SK-N-SH (cell line): ENCODE results near the gene CDH16. TPM values are rescaled to one million over a fixed set of nuclear protein-coding genes. Genes with fewer than 3 reads are reported as not detected.

Source experiments
- CTCF ChIA-PET: fragments of 300-600, 350-600 bp; formaldehyde crosslinking; extraction: SDS; loops from one replicate; lab custom pipeline; 2021; lab: Yijun Ruan, JAX
- POLR2A ChIA-PET: fragments of 350-600 bp; sonication (Branson Sonifier 250); formaldehyde crosslinking; extraction: SDS; loops from one replicate; lab custom pipeline; 2020; ENCODE audit warnings: antibody characterized with exemption, inconsistent platforms; lab: Yijun Ruan, JAX
- DNase-seq: peaks from one replicate; pipeline ENCODE4 v3.0.0; 2012
- H2AFZ ChIP-seq: fragments of 200-600 bp; sonication (generic); 2 replicates; pipeline ENCODE4 v1.8.1; 2016; ENCODE audit warnings: antibody characterized with exemption, mild to moderate bottlenecking, low read depth
- H3F3A ChIP-seq: fragments of 200-600 bp; sonication (generic); replicated peaks from 2 replicates; pipeline ENCODE3; 2016; ENCODE audit warnings: antibody characterized with exemption, mild to moderate bottlenecking; ENCODE audit not compliant: insufficient read depth
- H3K27ac ChIP-seq, 2 experiments: fragments of 200-500 bp in 1 of 2; fragments of 200-600 bp in 1 of 2; sonication (Bioruptor generic) in 1 of 2; sonication (generic), shearing (Covaris generic) in 1 of 2; 2 replicates each; pipeline versions ENCODE4 v1.5.1 to v1.6.1; 2014 to 2016; ENCODE audit warnings: low read depth in 2 of 2, inconsistent platforms in 1 of 2, low read length in 1 of 2, mild to moderate bottlenecking in 1 of 2, mixed read lengths in 1 of 2
- H3K27me3 ChIP-seq: fragments of 200-600 bp; sonication (generic), shearing (Covaris generic); 2 replicates; pipeline ENCODE4 v1.6.1; 2016; ENCODE audit warnings: mixed run types; ENCODE audit not compliant: insufficient read depth
- H3K36me3 ChIP-seq, 2 experiments: fragments of 200-500 bp in 1 of 2; fragments of 200-600 bp in 1 of 2; sonication (Bioruptor generic) in 1 of 2; sonication (generic) in 1 of 2; replicated peaks in 1 of 2; 2 replicates each; pipeline versions ENCODE3 to v1.5.1; 2014 to 2016; ENCODE audit warnings: low read length in 1 of 2, mild to moderate bottlenecking in 1 of 2; ENCODE audit not compliant: insufficient read depth in 2 of 2, control insufficient read depth in 1 of 2
- H3K4me1 ChIP-seq, 2 experiments: fragments of 200-500 bp in 1 of 2; fragments of 200-600 bp in 1 of 2; sonication (Bioruptor generic) in 1 of 2; sonication (generic), shearing (Covaris generic) in 1 of 2; 2 replicates each; pipeline versions ENCODE4 v1.5.1 to v1.6.1; 2014 to 2016; ENCODE audit warnings: low read depth in 1 of 2, low read length in 1 of 2, mixed run types in 1 of 2; ENCODE audit not compliant: insufficient read depth in 2 of 2, control insufficient read depth in 1 of 2
- H3K4me2 ChIP-seq: fragments of 200-600 bp; sonication (generic), shearing (Covaris generic); 2 replicates; pipeline ENCODE4 v1.6.1; 2017; ENCODE audit warnings: mixed run types
- H3K4me3 ChIP-seq, 2 experiments: fragments of 200-500 bp in 1 of 2; fragments of 200-600 bp in 1 of 2; sonication (Bioruptor generic) in 1 of 2; sonication (generic), shearing (Covaris generic) in 1 of 2; 2 replicates each; pipeline versions ENCODE4 v1.5.1 to v1.8.1; 2014 to 2016; ENCODE audit warnings: low read depth in 2 of 2, inconsistent platforms in 1 of 2, low read length in 1 of 2, mild to moderate bottlenecking in 1 of 2, mixed read lengths in 1 of 2, moderate library complexity in 1 of 2
- H3K79me2 ChIP-seq: fragments of 200-600 bp; sonication (generic); 2 replicates; pipeline ENCODE4 v1.8.1; 2017; ENCODE audit warnings: mild to moderate bottlenecking; ENCODE audit not compliant: insufficient read depth
- H3K9ac ChIP-seq: fragments of 200-600 bp; sonication (generic); 2 replicates; pipeline ENCODE4 v1.6.1; 2017; ENCODE audit warnings: mixed run types
- H3K9me2 ChIP-seq: fragments of 200-600 bp; sonication (generic); 2 replicates; pipeline ENCODE4 v1.6.1; 2017; ENCODE audit warnings: mixed run types
- H3K9me3 ChIP-seq: fragments of 200-600 bp; sonication (generic); 2 replicates; pipeline ENCODE4 v1.6.1; 2017; ENCODE audit warnings: mixed run types, mild to moderate bottlenecking, moderate library complexity
- H4K20me1 ChIP-seq: fragments of 200-600 bp; sonication (generic); 2 replicates; pipeline ENCODE4 v1.6.1; 2017; ENCODE audit warnings: mild to moderate bottlenecking, mixed run types; ENCODE audit not compliant: insufficient read depth
- ELF1 ChIP-seq: IDR thresholded peaks from 2 replicates; pipeline ENCODE4 v1.4.0; 2012
- EP300 ChIP-seq, 2 experiments: IDR thresholded peaks; 2 replicates each; pipeline versions ENCODE4 v1.4.0 to v1.6.1; 2012; ENCODE audit warnings: borderline replicate concordance in 1 of 2, low read depth in 1 of 2, low read length in 1 of 2
- EZH2phosphoT487 ChIP-seq: fragments of 200-600 bp; sonication (generic); IDR thresholded peaks from 2 replicates; pipeline ENCODE4 v1.6.1; 2017; ENCODE audit warnings: low read depth, mixed run types, mild to moderate bottlenecking, antibody characterized with exemption, moderate library complexity, borderline replicate concordance
- FOSL2 ChIP-seq: IDR thresholded peaks from 2 replicates; pipeline ENCODE4 v1.4.0; 2012; ENCODE audit warnings: low read depth, mild to moderate bottlenecking, moderate library complexity, borderline replicate concordance
- FOXJ3 ChIP-seq: sonication (generic); formaldehyde crosslinking; IDR thresholded peaks from 2 replicates; pipeline ENCODE4 v1.5.1; 2020; ENCODE audit warnings: mild to moderate bottlenecking, missing genetic modification reagents
- FOXM1 ChIP-seq: IDR thresholded peaks from 2 replicates; pipeline ENCODE4 v1.4.0; 2012; ENCODE audit warnings: low read depth, mild to moderate bottlenecking
- GABPA ChIP-seq: IDR thresholded peaks from 2 replicates; pipeline ENCODE4 v1.4.0; 2012; ENCODE audit warnings: low read depth, mild to moderate bottlenecking
- GATA2 ChIP-seq: sonication (generic); formaldehyde crosslinking; IDR thresholded peaks from 2 replicates; pipeline ENCODE4 v1.5.0; 2020; ENCODE audit warnings: mild to moderate bottlenecking, missing genetic modification reagents
- JUND ChIP-seq: IDR thresholded peaks from 2 replicates; pipeline ENCODE4 v1.4.0; 2012
- MAX ChIP-seq: IDR thresholded peaks from 2 replicates; pipeline ENCODE4 v1.4.0; 2012; ENCODE audit warnings: low read depth
- MEF2A ChIP-seq: IDR thresholded peaks from 2 replicates; pipeline ENCODE4 v1.4.0; 2012; ENCODE audit warnings: low read depth, borderline replicate concordance
- MXI1 ChIP-seq: IDR thresholded peaks from 2 replicates; pipeline ENCODE4 v1.6.1; 2012; ENCODE audit warnings: mild to moderate bottlenecking, low read depth, low read length, improper control_type of control experiment
- NFIC ChIP-seq: IDR thresholded peaks from 2 replicates; pipeline ENCODE4 v1.4.0; 2012; ENCODE audit warnings: borderline replicate concordance
- NRF1 ChIP-seq: IDR thresholded peaks from 2 replicates; pipeline ENCODE4 v1.6.1; 2012; ENCODE audit warnings: low read depth, mild to moderate bottlenecking, low read length
- PBX3 ChIP-seq: IDR thresholded peaks from 2 replicates; pipeline ENCODE4; 2012
- RAD21 ChIP-seq: IDR thresholded peaks from 2 replicates; pipeline ENCODE4 v1.6.1; 2012; ENCODE audit warnings: mild to moderate bottlenecking, low read length
- RCOR1 ChIP-seq: fragments of 150-350 bp; IDR thresholded peaks from 2 replicates; pipeline ENCODE4 v1.6.1; 2017; ENCODE audit warnings: antibody characterized with exemption, low read length
- REST ChIP-seq: IDR thresholded peaks from 2 replicates; pipeline ENCODE4 v1.6.1; 2012; ENCODE audit warnings: mild to moderate bottlenecking, low read depth, low read length, moderate library complexity
- RXRA ChIP-seq: IDR thresholded peaks from 2 replicates; pipeline ENCODE4 v1.4.0; 2012; ENCODE audit warnings: low read depth, mild to moderate bottlenecking, borderline replicate concordance
- SIN3A ChIP-seq: IDR thresholded peaks from 2 replicates; pipeline ENCODE4 v1.6.1; 2012; ENCODE audit warnings: low read depth, mild to moderate bottlenecking, low read length, moderate library complexity, borderline replicate concordance
- SMC3 ChIP-seq: IDR thresholded peaks from 2 replicates; pipeline ENCODE4 v1.6.1; 2012; ENCODE audit warnings: low read depth, low read length, improper control_type of control experiment
- TAF1 ChIP-seq: IDR thresholded peaks from 2 replicates; pipeline ENCODE4 v1.6.1; 2012; ENCODE audit warnings: low read depth, mild to moderate bottlenecking, low read length, moderate library complexity, borderline replicate concordance
- USF2 ChIP-seq: fragments of 150-350 bp; IDR thresholded peaks from 2 replicates; pipeline ENCODE4 v1.6.1; 2017; ENCODE audit warnings: antibody characterized with exemption, low read length, low read depth, borderline replicate concordance
- WGBS: methylation state at CpG from one replicate; pipeline ENCODE4 v1.1.6; 2017; ENCODE audit warnings: low lambda C conversion rate; 5-methylcytosine and 5-hydroxymethylcytosine counted together
- polyA plus RNA-seq, 3 experiments: library from polyadenylated mRNA; depleted of rRNA; stranded (reverse); fragments of >200 nt; gene quantifications; 2 replicates each; pipeline ENCODE4 v1.2.3, GENCODE V29; 2012

Gene CDH16
- polyA plus RNA-seq, 1 of the 3 experiments (the other 2 are of a cell fraction) = not detected

GRCh38 chr16:66881560-66881959 lies 37.1 kb downstream of the CDH16 start:
- H3K27ac ChIP-seq = no peak overlapping the region
- peaks cover 3% of the 10 kb centered on the region for H3F3A ChIP-seq
- no peaks in the 10 kb centered on the region for H3K27me3 ChIP-seq
- H3K9me3 ChIP-seq = no peaks in the 10 kb centered on the region
- peaks cover 20% of the 10 kb centered on the region for H3K79me2 ChIP-seq
- no peaks in the 10 kb centered on the region for H4K20me1 ChIP-seq
- ChIA-PET CTCF (interaction anchor here (1.0 to 4.0 kb wide), 12 partner anchors 9 to 137 kb away, joined by 3 to 26 read pairs (median 6); partner anchors contain the start of gene NAE1), POLR2A (interaction anchor here (1.2 to 1.5 kb wide), 2 partner anchors 9 to 14 kb away, joined by 3 to 4 read pairs; no protein-coding TSS in a partner anchor)
- DNase-seq = no peak
- H2AFZ ChIP-seq = no peak overlapping the region
- H3K9me2 ChIP-seq = no peaks in the 10 kb centered on the region
- no peak for TF ChIP-seq JUND
- no peak for TF ChIP-seq FOSL2
- no peak for TF ChIP-seq FOXJ3 (CRISPR knock-in tag)
- TF ChIP-seq GABPA = no peak
- TF ChIP-seq SIN3A = no peak
- no peak for TF ChIP-seq ELF1
- no peak for TF ChIP-seq NFIC
- no peak for TF ChIP-seq MEF2A
- TF ChIP-seq RAD21 = no peak
- TF ChIP-seq MAX = no peak
- TF ChIP-seq GATA2 (CRISPR knock-in tag) = no peak
- no peak for TF ChIP-seq RCOR1
- TF ChIP-seq EP300 (IDR thresholded peaks at IDR 0.05; ENCODE audit: borderline replicate concordance in 1 of 2, low read depth in 1 of 2, low read length in 1 of 2) = no peak
- no peak for TF ChIP-seq RXRA
- no peak for TF ChIP-seq MXI1
- TF ChIP-seq SMC3 = no peak
- peaks cover 0 to 7% of the 10 kb centered on the region in 2 experiments; a peak in 1 of 4 replicates for H3K4me1 ChIP-seq
- H3K4me2 ChIP-seq = peak overlapping the region; percentile 95
- WGBS = 100% methylated on average over 2 of the region's 2 CpGs
- H3K9ac ChIP-seq = no peak overlapping the region
- H3K4me3 ChIP-seq = peak overlapping the region; percentile 43 to 74; a peak in 3 of 4 replicates
- H3K36me3 ChIP-seq = peaks cover 10 to 19% of the 10 kb centered on the region in 2 experiments

GRCh38 chr16:66881014-66881417 lies 37.7 kb downstream of the CDH16 start:
- Histone ChIP-seq H3K36me3 (peaks cover 10 to 19% of the 10 kb centered on the region in 2 experiments), H3K4me2 (peak overlapping the region; percentile 95), H3K9ac (peak overlapping the region; percentile 69), H2AFZ (peak overlapping the region; percentile 93; the same call in 1 of the 2 replicates), H4K20me1 (no peaks in the 10 kb centered on the region), H3K9me3 (no peaks in the 10 kb centered on the region), H3K9me2 (no peaks in the 10 kb centered on the region), H3K79me2 (peaks cover 20% of the 10 kb centered on the region), H3K27me3 (no peaks in the 10 kb centered on the region), H3K4me1 (peaks cover 0 to 7% of the 10 kb centered on the region in 2 experiments; a peak in 1 of 4 replicates), H3F3A (peaks cover 3% of the 10 kb centered on the region), H3K27ac (no peak overlapping the region; a peak in 1 of 4 replicates), H3K4me3 (peak overlapping the region; percentile 74 to 95)
- whole genome bisulfite sequencing = 3% methylated on average over 13 of the region's 23 CpGs
- ChIA-PET CTCF (interaction anchor here (0.7 to 4.0 kb wide), 11 partner anchors 13 to 137 kb away, joined by 3 to 26 read pairs (median 6); partner anchors contain the start of genes DYNC1LI2 and NAE1), POLR2A (interaction anchor here (0.7 to 1.5 kb wide), 6 partner anchors 10 to 273 kb away, joined by 3 to 5 read pairs (median 4); partner anchors contain the start of gene NAE1)
- no peak for DNase-seq
- TF ChIP-seq TAF1 (no peak), FOSL2 (no peak), PBX3 (no peak), EZH2phosphoT487 (no peak), RCOR1 (no peak), FOXM1 (no peak), SIN3A (no peak), MXI1 (no peak; the same call in 1 of the 2 replicates), REST (no peak), USF2 (no peak), NRF1 (no peak)
